ENCODE measurements around the gene ATRIP. TPM values are rescaled to one million over a fixed set of nuclear protein-coding genes. Genes with fewer than 3 reads are reported as not detected.
"Not testable (repeated sequence)": the region's sequence is repeated elsewhere in the genome, so short reads cannot be mapped to it uniquely, and the experiment has no call there.

Gene ATRIP
- total RNA-seq, 3 donors from 2014 or later = 8.2 to 8.6 (median 8.2) TPM

GRCh38 chr3:48460517-48460902 lies 14.0 kb downstream of the ATRIP start:
- no peak overlapping the region for H3K4me3 ChIP-seq
- peaks cover 0 to 5% of the 10 kb centered on the region in 2 donors for H3K4me1 ChIP-seq
- H3K27me3 ChIP-seq = no peaks in the 10 kb centered on the region
- peak overlapping the region; percentile 35 to 50 for H3K27ac ChIP-seq
- intact Hi-C loops (cut with DNase I; ENCODE audit: low total_unique reads) = loop anchor here (5.0 kb wide), 1 partner anchor 92 kb away; no protein-coding TSS in a partner anchor
- no peak for DNase-seq (ENCODE audit: low spot score in 2 of 2)
- no peak for TF ChIP-seq POLR2A (IDR thresholded peaks at IDR 0.05)
- TF ChIP-seq, protein P1, sequence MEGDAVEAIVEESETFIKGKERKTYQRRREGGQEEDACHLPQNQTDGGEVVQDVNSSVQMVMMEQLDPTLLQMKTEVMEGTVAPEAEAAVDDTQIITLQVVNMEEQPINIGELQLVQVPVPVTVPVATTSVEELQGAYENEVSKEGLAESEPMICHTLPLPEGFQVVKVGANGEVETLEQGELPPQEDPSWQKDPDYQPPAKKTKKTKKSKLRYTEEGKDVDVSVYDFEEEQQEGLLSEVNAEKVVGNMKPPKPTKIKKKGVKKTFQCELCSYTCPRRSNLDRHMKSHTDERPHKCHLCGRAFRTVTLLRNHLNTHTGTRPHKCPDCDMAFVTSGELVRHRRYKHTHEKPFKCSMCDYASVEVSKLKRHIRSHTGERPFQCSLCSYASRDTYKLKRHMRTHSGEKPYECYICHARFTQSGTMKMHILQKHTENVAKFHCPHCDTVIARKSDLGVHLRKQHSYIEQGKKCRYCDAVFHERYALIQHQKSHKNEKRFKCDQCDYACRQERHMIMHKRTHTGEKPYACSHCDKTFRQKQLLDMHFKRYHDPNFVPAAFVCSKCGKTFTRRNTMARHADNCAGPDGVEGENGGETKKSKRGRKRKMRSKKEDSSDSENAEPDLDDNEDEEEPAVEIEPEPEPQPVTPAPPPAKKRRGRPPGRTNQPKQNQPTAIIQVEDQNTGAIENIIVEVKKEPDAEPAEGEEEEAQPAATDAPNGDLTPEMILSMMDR (IDR thresholded peaks at IDR 0.05) = no peak
- no peak for TF ChIP-seq POLR2AphosphoS5 (IDR thresholded peaks at IDR 0.05)
- no peaks in the 10 kb centered on the region for H3K9me3 ChIP-seq
- no peaks in the 10 kb centered on the region for H3K36me3 ChIP-seq

DNA sequence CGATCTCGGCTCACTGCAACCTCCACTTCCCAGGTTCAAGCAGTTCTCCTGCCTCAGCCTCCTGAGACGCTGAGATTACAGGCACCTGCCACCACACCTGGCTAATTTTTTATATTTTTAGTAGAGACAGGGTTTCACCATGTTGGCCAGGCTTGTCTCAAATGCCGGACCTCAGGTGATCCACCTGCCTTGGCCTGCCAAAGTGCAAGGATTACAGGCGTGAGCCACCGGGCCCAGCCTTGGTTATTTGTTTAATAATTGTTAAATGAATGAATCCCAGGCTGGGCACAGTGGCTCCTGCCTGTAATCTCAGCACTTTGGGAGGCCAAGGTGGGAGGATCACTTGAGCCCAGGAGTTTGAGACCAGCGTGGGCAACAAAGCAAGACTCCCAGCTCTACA lies 15.2 kb downstream of the ATRIP start:
- intact Hi-C loops (cut with DNase I; ENCODE audit: low total_unique reads) = loop anchor here (5.0 kb wide), 1 partner anchor 91 kb away; no protein-coding TSS in a partner anchor
- not testable (repeated sequence) for H3K36me3 ChIP-seq; H3K4me1 ChIP-seq; DNase-seq (ENCODE audit: low spot score in 2 of 2); H3K27me3 ChIP-seq; H3K9me3 ChIP-seq; H3K27ac ChIP-seq; H3K4me3 ChIP-seq

- intact Hi-C loops (cut with DNase I; ENCODE audit: low total_unique reads) = loop anchor here (5.0 kb wide), 1 partner anchor 89 kb away; no protein-coding TSS in a partner anchor
- no peaks in the 10 kb centered on the region for H3K36me3 ChIP-seq
- peak overlapping the region in 1 of 2 donors; percentile 21 for H3K27ac ChIP-seq
Measured at GRCh38 chr3:48463703-48464102, 17.2 kb downstream of the ATRIP start.

DNA sequence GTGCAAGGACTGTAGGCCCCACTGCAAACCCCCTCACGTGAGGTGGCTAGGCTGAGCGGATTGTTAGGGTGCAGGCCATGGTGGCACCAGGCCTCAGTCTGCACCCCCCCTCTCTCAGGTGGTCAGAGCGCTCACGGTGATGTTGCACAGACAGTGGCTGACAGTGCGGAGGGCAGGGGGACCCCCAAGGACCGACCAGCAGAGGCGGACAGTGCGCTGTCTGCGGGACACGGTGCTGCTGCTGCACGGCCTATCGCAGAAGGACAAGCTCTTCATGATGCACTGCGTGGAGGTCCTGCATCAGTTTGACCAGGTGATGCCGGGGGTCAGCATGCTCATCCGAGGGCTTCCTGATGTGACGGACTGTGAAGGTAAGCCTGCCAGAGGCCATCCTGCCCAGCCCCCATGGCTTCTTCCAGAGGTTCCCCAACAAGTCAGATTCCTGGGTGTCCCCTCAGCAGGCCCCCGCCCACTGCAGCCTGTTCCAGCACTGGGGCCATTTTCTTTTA lies 18.2 kb downstream of the ATRIP start:
- no peaks in the 10 kb centered on the region for H3K9me3 ChIP-seq
- intact Hi-C loops (cut with DNase I; ENCODE audit: low total_unique reads) = loop anchor here (5.0 kb wide), 1 partner anchor 88 kb away; no protein-coding TSS in a partner anchor
- H3K36me3 ChIP-seq = no peaks in the 10 kb centered on the region
- H3K4me1 ChIP-seq = peaks cover 17 to 24% of the 10 kb centered on the region in 2 donors
- no peak for DNase-seq (ENCODE audit: low spot score in 2 of 2)
- H3K27ac ChIP-seq = peak overlapping the region; percentile 99 to 100
- no peaks in the 10 kb centered on the region for H3K27me3 ChIP-seq
- H3K4me3 ChIP-seq = no peak overlapping the region
- TF ChIP-seq POLR2A (IDR thresholded peaks at IDR 0.05) (no peak), POLR2AphosphoS5 (IDR thresholded peaks at IDR 0.05) (no peak)
- TF ChIP-seq, protein P1 (IDR thresholded peaks at IDR 0.05) = no peak

More at GRCh38 chr3:48463703-48464102, 17.2 kb downstream of the ATRIP start:
- DNase-seq (ENCODE audit: low spot score in 2 of 2) = no peak
- no peak for TF ChIP-seq POLR2A (IDR thresholded peaks at IDR 0.05)
- TF ChIP-seq, protein P1 (IDR thresholded peaks at IDR 0.05) = no peak
- TF ChIP-seq POLR2AphosphoS5 (IDR thresholded peaks at IDR 0.05) = no peak
- no peaks in the 10 kb centered on the region for H3K27me3 ChIP-seq
- H3K9me3 ChIP-seq = no peaks in the 10 kb centered on the region
- H3K4me1 ChIP-seq = peaks cover 17 to 24% of the 10 kb centered on the region in 2 donors
- H3K4me3 ChIP-seq = no peak overlapping the region

DNA sequence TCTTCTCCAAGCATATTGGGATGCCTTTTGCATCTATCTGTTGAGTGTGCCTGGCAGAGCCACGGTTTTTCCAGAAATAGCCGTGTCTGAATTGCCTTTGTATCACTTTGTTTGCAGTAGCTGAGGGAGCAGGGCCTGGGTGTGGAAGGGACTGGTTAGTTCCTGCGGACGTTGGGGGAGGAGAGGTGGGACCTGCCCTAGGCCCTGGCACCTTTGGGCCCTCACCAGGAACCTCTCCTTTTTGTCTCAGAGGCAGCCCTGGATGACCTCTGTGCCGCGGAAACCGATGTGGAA lies 18.6 kb downstream of the ATRIP start:
- Histone ChIP-seq H3K27ac (peak overlapping the region; percentile 99 to 100), H3K27me3 (no peaks in the 10 kb centered on the region), H3K9me3 (no peaks in the 10 kb centered on the region), H3K4me1 (peaks cover 17 to 27% of the 10 kb centered on the region in 2 donors), H3K4me3 (no peak overlapping the region), H3K36me3 (no peaks in the 10 kb centered on the region)
- TF ChIP-seq POLR2A (IDR thresholded peaks at IDR 0.05) (no peak), POLR2AphosphoS5 (IDR thresholded peaks at IDR 0.05) (no peak)
- TF ChIP-seq, protein P1 (IDR thresholded peaks at IDR 0.05) = no peak
- intact Hi-C loops (cut with DNase I; ENCODE audit: low total_unique reads) = no loop called here
- no peak for DNase-seq (ENCODE audit: low spot score in 2 of 2)

Data from breast epithelium (tissue), 4 donors.